HG03280 (cell line): Measurements from ENCODE around the gene OPRD1.
"Not testable (repeated sequence)": the region's sequence is repeated elsewhere in the genome, so short reads cannot be mapped to it uniquely, and the experiment has no call there.

Source experiments
- ATAC-seq: cut with Tn5 transposase; IDR thresholded peaks from one replicate; pipeline ENCODE4 v1.9.1; 2021; ENCODE audit warnings: mild to moderate bottlenecking, moderate library complexity; ENCODE audit not compliant: unreplicated experiment

Gene OPRD1

GRCh38 chr1:28811766-28812668 lies at the start of gene OPRD1:
Gene OPRD1 (plus strand): TSS chr1:28812170. CDS start chr1:28812384, 214 bp downstream.
- no peak for ATAC-seq

GRCh38 chr1:28766532-28767183 lies 45.3 kb upstream of the OPRD1 start:
- ATAC-seq: no peak

GRCh38 chr1:28770601-28771165 lies 41.3 kb upstream of the OPRD1 start:
- ATAC-seq: no peak

GRCh38 chr1:28771921-28772320 lies 40.0 kb upstream of the OPRD1 start:
- not testable (repeated sequence) for ATAC-seq

GRCh38 chr1:28773105-28773504 lies 38.9 kb upstream of the OPRD1 start:
- no peak for ATAC-seq

GRCh38 chr1:28775121-28775942 lies 36.6 kb upstream of the OPRD1 start:
- peak; percentile 58 for ATAC-seq

- no peak for ATAC-seq
Measured at GRCh38 chr1:28776341-28776740, 35.6 kb upstream of the OPRD1 start.

- ATAC-seq: no peak
Measured at GRCh38 chr1:28778021-28778420, 33.9 kb upstream of the OPRD1 start.

GRCh38 chr1:28779751-28780408 lies 32.1 kb upstream of the OPRD1 start:
- ATAC-seq: no peak

GRCh38 chr1:28781305-28781704 lies 30.7 kb upstream of the OPRD1 start:
- no peak for ATAC-seq

GRCh38 chr1:28782011-28782410 lies 30.0 kb upstream of the OPRD1 start:
- no peak for ATAC-seq

GRCh38 chr1:28783363-28783762 lies 28.6 kb upstream of the OPRD1 start:
- ATAC-seq: no peak

- no peak for ATAC-seq
Measured at GRCh38 chr1:28789412-28789811, 22.6 kb upstream of the OPRD1 start.

- no peak for ATAC-seq
Measured at GRCh38 chr1:28789816-28790215, 22.2 kb upstream of the OPRD1 start.

GRCh38 chr1:28790377-28791035 lies 21.5 kb upstream of the OPRD1 start:
- ATAC-seq: no peak

- not testable (repeated sequence) for ATAC-seq
Measured at GRCh38 chr1:28791929-28792328, 20.0 kb upstream of the OPRD1 start.

- no peak for ATAC-seq
Measured at GRCh38 chr1:28792644-28793121, 19.3 kb upstream of the OPRD1 start.

- ATAC-seq: not testable (repeated sequence)
Measured at GRCh38 chr1:28794582-28794981, 17.4 kb upstream of the OPRD1 start.

- ATAC-seq: no peak
Measured at GRCh38 chr1:28796352-28797211, 15.4 kb upstream of the OPRD1 start.
